ENCODE data around the gene TMEM220.
"Not testable (repeated sequence)": the region's sequence is repeated elsewhere in the genome, so short reads cannot be mapped to it uniquely, and the experiment has no call there.

The TMEM220 gene

DNA sequence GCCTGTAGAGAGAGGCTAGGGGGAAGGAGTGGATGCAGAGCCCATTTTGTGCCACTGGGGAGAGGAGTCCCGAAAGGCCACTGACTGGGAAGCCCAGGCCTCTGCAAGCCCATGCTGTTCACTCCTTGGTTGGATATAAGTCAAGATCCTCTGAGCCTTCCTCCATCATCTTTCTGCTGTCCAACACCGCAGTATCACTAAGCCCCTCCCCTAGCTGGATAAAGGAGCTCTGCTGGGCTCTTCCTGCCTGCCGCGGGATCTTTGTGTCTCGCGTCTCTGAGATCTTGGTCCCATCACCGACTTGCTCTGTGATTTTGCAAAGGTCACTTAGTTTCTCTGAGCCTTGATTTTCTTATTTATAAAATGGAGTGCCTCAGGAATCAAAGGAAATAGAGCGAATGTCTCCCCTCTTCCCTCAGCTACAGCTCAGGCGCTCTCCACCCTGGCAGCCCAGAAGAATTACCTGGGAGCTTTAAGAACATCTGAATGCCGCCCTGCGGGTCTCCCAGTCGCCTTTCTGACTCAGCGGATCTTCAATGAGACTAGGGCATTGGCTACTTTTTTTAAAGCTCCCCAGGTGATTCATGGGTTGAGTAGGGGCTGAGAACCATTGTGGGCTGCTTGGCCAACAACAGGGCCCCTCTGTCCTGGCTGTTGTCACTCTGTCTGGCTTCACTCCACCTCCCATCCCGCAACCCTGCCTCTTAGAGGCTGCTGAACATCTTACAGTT, 25.2 kb upstream of the TMEM220 start:
- no peak for DNase-seq (ENCODE audit: low read depth in 2 of 2)

DNA sequence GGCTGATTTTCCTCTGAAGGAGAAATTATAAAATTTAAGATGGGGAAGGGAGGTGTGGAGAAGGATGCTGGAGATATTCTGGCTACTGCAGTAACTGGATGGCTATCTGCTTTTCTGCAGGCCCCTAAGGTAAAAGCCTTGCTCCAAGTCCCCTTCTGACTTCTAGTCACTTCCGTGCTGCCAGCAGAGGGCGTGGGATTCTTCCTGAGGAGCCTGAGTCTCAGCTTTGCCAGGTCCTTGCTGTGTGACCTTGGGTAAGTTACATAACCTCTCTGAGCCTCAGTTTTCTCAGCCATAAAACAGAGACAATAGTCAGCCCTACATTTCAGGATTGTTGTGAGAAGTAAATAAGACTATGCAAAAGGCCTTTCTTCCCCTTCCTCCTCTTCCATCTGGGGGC, 24.3 kb upstream of the TMEM220 start:
- no peak for DNase-seq (ENCODE audit: low read depth in 2 of 2)

DNA sequence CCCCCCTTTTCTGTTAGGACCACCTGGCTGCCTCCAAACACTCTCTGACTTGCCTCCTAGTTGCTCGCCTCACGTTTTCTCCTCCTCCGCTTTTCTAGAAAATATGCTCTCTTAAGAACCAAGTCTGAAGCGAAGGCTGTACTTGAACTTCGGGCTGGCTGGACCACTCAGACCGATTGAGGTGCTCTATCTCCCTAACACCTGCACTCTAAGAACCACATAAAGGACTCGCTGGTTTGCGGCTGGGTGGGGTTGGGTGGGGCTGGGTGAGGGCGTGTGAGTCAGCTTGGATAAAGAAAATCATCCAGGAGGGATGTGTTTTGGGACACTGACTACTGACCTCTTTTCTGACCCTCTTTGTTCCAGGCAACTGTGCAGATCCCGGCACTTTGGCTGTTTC, 22.9 kb upstream of the TMEM220 start:
- DNase-seq (ENCODE audit: low read depth in 2 of 2): no peak

DNA sequence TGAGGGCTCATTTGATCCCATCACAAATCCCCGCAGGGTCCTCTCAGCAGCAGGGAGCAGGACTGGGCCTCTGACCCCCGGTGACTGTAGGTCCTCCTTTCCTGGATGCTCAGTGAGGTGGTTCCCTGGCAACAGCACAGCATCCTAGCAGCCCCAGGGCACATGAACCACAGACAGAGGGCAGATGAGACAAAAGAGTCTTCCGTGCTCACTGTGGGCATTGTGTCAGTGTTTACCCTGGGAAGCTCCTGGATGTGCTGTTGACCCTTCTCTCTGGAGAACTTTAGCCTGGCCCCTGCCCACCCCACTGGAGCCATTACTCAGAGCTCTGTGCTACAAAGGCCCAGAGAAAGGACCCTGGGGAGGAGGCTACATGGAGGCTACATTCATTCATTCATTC, 21.7 kb upstream of the TMEM220 start:
- no peak for DNase-seq (ENCODE audit: low read depth in 2 of 2)

DNA sequence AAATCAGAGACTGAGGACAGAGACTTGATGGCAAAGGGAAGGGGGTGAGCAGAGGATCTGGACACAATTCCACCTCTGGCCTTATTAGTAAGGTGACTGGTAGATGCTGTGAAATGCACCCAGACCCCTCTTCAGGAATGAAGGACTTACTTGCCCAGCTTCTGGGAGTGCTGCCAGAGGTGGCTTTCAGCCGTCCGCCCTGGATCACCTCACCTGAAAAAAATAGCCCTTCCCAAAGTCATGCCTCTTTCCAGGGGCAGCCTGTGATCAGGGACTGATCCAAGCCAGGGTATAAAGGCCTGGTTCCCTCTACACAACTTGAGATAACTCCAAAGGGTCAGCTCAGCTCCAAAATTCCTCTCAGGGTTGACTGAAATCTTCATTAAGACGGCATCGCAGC, 20.4 kb upstream of the TMEM220 start:
- no peak for DNase-seq (ENCODE audit: low read depth in 2 of 2)

DNA sequence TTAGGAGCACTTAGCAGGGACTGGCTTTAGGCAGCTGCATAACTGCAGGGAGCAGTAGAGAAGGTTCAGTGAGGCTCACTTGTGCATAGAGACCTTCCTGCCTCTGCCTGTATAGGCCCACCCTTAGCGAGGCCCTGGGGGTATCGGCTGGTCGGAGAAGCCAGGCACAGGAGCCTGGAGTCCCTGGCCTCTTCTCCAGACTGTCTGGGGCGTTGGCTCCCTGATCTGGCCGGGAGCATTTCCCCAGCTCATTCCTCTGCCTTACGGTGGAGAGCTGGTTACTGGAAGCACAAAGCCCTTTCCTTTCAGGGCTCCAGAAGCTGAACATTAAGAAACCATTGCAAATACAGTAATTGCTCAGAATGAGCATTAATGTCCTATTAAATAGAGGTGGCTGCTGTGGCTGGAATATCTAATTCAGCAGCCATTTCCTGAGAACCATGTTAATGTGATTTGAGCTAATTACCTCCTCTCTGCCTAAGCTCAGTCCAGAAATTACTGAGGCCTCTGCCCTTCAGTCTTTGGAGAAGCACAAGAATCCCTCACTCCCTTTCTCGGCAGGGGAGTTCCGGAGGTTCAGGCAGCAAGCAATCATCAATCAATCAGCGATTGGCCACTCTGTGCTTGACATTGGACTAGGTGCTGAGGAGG, 18.8 kb upstream of the TMEM220 start:
- no peak for DNase-seq (ENCODE audit: low read depth in 2 of 2)

DNA sequence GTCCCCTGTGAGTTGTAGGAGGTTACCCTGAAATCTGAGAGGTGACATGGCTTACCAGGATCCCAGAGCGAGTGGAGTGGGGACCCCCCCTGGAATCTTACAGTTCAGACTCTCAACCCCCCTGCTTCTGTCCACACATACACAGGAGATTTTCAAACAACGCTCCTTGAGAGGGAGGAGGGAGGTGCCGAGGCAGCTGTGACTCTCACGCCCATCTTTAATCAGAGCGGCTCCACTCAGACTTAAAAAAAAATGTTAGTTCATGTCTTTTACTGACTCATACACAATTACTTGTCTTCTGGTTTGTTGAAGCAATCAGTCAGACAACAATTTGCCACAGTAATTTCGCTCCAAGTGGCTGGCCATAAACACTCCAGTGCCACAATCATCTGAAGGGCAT, 15.4 kb upstream of the TMEM220 start:
- no peak for DNase-seq (ENCODE audit: low read depth in 2 of 2)

DNA sequence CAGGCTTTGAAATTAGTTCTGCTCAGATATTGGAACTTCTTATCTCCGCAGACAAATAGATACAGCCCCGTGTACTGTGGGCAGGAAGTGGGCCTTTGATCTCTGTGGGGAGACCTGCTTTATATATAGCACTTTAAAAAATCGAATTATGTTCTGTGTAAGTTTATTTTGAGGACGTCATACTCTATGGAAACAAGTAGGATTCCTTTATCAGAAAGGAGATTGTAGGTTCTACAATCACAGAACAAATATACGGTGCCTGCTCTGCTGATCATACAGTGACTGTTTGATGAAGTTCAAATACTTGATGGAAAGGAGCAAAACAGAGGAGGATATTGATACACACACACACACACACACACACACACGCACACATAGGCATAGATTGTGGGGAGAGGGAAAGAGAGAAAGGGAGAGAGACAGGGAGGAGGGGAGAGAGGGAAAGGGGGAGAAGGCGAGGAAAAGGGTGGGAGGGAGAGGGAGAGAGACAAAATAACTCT, 14.7 kb upstream of the TMEM220 start:
- DNase-seq (ENCODE audit: low read depth in 2 of 2): no peak

DNA sequence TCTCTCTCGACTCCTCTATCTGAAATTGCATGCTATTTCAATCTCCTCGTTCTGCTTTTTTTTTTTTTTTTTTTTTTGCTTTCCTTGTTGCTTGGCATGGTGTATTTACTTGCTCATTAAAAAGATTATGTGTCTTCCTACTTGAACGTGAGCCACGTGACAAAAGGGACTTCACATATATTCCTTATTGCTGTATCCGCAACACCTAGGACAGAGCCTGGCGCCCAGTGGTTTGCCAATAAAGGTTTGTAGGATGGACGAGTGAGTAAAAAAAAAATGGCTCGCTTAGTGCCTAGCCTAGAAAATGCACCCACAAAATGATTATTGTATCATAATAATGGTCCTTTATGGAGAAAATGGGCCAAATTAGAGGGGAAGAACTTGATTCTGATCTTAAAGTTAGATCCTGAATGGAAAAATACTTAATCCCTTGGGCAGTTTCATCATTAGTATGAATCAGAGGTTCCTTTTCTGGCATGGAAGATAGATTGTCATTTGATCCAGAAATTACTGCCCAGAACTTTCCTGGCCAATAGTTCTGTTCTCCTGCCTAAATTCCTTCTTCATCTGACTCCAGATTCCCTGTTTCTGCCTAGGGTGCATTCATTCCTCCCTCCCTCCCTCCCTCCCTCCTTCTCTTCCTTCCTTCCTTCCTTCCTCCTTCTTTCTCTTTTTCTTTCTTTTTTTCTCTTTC, 13.6 kb upstream of the TMEM220 start:
- DNase-seq (ENCODE audit: low read depth in 2 of 2): no peak

DNA sequence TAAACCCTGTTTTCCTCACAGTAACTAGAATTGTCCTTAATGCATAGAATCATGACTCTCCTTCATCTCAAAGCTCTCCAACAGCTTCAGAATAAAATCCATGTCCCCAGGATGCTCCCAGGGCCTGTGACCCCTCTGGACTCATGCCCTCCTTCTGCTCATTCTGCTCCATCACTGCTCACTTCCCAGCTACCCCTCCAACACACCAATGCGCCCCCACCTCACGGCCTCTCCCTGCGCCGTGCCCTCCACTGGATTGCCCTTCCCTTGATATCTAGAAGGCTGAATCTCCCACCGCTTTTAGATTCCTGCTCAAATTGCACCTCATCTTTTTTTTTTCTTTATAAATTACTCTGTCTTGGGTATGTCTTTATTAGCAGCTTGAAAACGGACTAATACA, 12.6 kb upstream of the TMEM220 start:
- no peak for DNase-seq (ENCODE audit: low read depth in 2 of 2)

DNA sequence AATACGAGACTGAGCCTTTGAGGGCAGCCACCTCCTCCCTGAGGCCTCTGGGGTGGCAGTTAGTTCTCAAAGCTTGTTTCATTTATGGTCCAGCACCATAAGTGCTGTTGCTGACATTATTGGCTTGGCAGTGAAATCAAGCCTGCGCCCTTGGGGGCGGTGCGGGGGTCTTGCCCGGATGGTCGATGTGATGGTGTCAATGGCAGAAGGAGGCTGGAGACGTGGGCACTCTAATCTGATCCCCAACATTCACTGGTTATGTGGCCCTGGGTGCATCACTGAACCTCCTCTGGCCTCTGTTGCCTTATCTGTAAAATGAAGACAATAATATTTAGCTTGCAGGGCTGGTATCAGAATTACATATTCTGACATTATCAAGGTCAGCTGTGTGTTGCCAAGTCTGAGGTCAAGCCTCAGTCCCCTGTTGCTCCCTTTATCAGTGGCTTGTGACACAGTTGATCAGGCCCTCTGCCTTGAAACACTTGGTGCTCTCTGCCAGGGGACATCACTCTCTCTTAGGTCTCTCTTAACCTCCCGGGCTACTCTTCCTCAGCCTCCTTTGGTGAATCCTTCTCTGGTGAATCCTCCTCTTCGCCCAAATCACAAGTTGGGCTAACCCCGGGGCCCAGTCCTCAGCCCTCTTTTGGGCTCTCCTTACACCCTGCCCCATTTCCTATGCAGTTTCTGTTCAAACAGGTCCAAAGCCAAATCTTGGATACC, 11.8 kb upstream of the TMEM220 start:
- DNase-seq (ENCODE audit: low read depth in 2 of 2): no peak

DNA sequence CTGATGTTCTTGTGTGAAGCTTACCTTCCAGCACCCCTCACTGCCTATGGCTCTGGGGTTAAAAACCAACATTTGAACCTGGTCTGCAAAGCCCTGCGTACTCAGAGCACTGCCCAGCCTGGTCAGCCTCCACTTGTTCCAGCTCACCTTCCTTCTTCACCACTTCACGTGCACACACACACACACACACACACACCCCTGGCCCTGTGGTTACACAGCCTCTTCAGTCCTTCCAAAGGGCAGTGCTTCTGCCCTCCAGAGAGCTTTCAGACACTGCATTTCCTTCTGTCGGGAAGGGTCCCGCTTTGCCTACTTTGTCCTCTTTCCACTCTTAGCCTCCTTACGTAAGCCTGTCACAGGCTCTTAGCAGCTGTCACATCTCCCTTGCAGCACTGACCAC, 9.6 kb upstream of the TMEM220 start:
- no peak for DNase-seq (ENCODE audit: low read depth in 2 of 2)

DNA sequence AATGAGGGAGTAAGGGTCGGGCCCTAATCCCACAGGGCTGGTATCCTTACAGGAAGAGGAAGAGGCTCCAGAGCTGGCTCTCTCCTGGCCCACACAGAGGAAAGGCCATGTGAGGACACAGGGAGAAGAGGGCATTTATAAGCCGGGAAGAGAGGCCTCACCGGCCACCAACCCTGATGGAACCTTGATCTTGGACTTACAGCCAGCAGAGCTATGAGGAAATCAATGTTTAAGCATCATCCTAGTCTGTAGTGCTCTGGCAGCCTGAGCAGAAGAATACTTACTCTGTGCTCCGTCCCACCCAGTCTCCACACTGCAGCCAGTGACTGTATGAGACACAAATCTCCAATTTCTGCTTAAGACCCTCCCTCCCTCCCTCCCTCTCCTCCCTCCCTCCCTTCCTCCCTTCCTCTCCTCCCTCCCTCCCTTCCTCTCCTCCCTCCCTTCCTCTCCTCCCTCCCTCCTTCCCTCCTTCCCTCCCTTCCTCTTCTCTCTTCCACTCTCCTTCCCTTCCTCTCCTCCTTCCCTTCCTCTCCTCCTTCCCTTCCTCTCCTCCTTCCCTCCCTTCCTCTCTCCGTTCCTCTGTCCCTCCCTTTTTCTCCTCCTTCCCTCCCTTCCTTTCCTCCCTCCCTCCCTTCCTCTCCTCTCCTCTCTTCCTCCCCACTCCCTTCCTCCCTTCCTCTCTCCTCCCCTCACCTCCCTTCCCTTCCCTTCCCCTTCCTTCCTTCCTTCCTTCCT, 8.9 kb upstream of the TMEM220 start:
- no peak for DNase-seq (ENCODE audit: low read depth in 2 of 2)

DNA sequence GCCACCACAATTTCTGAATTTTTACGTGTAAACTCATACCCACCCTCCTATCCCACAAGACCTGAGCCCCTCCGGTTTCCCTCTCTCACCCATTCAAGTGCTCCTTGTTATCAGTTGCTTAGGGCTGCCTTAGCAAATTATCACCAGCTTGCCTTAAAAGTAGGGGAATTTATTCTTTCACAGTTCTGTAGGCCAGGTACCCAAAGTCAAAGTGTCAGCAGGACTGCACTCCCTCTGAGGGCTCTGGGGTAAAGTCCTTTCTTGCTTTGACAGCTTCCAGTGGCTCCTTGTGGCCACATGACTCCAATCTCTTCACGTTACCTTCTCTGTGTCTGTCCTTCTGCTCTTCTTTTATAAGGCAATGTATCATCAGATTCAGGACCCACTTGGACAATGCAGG, 7.9 kb upstream of the TMEM220 start:
- no peak for DNase-seq (ENCODE audit: low read depth in 2 of 2)

DNA sequence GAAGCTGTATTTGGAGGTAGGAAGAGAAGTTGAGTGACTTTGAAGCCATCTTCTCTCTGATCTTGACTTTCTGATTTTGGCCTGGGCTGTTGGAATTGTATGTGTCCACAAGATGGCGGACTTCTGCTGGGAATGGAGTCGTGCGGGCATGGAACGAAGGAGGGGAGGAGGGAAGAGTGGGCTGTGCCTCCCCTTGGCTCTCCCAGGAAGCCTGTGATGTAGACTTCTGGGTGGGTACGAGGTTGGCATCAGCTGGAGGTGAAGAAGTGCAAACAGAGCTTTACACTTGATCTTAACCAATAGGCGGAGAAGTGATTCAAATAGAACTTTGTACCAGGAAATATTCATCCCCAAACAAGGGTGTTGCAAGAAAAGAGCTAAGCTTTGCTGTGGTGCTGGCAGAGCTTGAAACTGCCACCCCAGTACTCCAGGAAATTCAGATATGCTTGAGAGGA, 7.4 kb upstream of the TMEM220 start:
- DNase-seq (ENCODE audit: low read depth in 2 of 2): no peak

DNA sequence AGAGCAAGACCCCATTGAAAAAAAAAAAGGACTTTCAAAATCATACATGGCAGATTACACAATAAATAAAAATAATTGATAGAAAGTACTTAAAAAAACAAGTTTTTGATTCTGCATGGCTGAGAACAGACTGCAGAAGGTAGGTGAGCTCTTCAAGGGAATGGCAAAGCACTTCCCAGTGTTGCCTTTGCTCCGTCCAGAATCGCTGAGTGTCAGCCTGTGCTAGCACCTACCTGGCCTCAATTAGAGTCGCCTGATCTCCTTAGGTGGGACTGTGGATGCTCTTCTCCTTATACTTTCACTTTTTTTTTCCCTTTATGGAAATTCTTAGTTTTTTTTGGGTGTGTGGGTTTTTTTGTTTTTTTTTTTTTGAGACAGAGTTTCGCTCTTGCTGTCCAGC, 6.0 kb upstream of the TMEM220 start:
- DNase-seq (ENCODE audit: low read depth in 2 of 2): no peak

DNA sequence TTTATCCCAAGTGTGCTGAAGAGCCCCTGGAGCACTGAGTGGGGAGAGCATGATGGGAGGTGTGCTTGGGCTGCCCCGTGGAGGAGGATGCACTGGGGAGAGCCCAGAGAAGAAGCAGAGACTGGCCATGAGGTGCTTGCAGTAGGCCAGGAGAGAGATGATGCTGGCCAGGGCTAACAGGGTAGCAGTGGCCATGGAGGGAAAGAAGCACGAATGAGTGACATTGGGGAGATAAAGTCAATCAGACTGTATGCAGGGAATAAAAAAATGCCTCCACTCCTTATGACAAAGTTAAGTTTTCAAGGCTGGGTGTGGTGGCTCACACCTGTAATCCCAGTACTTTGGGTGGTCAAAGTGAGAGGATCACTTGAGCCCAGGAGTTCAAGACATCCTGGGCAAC, 5.4 kb upstream of the TMEM220 start:
- no peak for DNase-seq (ENCODE audit: low read depth in 2 of 2)

DNA sequence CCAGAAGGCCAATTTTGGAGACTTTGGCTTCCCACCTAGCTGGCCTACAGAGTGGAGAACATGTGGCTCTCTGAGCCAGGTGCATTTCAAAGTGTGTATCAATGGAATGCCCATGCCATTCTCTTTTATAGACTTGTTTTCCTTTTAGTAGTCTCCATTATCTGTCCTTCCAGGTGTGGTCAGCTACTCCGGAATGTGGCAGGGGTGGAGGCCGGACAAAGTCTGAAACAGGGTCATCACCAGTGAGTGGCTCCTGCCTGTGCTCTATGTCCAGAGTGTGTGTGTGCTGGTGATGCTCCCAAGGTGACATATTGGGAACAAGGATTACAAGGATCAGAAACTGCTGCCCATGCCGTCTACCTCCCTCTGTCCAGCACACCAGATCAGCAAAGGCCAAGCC, 3.8 kb upstream of the TMEM220 start:
- DNase-seq (ENCODE audit: low read depth in 2 of 2): no peak

DNA sequence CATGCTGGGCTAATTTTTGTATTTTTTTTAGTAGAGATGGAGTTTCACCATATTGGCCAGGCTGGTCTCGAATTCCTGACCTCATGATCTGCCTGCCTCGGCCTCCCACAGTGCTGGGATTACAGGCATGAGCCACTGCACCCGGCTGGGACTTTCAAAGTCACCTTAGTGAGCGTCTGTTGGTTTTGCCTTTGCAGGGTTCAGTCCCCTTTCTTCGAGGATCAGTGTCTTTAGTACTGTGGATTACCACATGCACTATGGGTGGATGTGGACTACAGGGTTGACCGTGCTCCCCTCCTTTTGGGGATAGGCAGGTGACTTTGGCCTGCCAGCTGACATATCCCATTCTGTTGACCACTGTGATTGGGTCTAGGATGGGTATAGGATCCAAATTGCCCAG, 2.3 kb upstream of the TMEM220 start:
- not testable (repeated sequence) for DNase-seq (ENCODE audit: low read depth in 2 of 2)

DNA sequence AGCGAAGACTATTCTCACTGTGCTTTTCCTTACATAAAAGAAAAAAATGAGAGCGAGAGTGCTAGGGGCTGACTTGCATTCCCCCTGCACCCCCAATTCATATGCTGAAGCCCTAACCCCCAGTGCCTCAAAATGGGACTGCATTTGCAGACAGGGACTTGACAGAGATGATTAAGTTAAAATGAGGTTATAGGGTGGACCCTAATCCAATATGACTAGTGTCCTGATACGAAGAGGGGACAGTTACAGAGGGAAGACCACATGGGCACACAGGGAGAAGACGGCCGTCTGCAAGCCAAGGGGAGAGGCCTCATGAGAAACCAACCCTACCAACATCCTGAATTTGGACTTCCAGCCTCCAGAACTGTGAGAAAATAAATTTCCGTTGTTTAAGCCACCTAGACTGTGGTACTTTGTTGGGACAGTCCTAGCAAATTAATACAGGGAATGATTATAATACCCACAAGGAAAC, 1.6 kb upstream of the TMEM220 start:
- DNase-seq (ENCODE audit: low read depth in 2 of 2): no peak

DNA sequence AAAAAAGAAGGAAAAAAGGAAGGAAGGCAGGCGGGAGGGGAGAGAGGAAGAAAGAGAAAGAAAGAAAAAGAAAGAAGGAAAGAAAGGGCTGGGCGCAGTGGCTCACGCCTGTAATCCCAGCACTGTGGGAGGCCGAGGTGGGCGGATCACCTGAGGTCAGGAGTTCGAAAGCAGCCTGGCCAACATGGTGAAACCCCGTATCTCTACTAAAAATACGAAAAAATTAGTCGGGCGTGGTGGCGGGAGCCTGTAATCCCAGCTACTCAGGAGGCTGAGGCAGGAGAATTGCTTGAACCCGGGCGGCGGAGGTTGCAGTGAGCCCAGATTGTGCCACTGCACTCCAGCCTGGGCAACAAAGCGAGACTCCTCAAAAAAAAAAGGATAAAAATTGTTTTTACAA, 424 bp upstream of the TMEM220 start:
- not testable (repeated sequence) for DNase-seq (ENCODE audit: low read depth in 2 of 2)
